CD14-positive monocyte (primary cell): ENCODE data around the gene ERICH4. TPM values are rescaled to one million over a fixed set of nuclear protein-coding genes. Genes with fewer than 3 reads are reported as not detected.

Source experiments
- DNase-seq, 3 donors: peaks; one replicate each; pipeline ENCODE4 v3.0.0-alpha.2; 2011 to 2022
- H2AFZ ChIP-seq: 2 replicates; pipeline ENCODE4 v1.6.0; 2012; ENCODE audit warnings: mild to moderate bottlenecking, low read depth, low read length, inconsistent platforms; ENCODE audit not compliant: insufficient read depth, poor library complexity, severe bottlenecking
- H3K27ac ChIP-seq, 2 donors: 1 replicate in 1 of 2; 2 replicates in 1 of 2; pipeline ENCODE4 v1.5.1; 2012 to 2013; ENCODE audit warnings: low read length in 2 of 2, control low read depth in 1 of 2, inconsistent platforms in 1 of 2, low read depth in 1 of 2, mild to moderate bottlenecking in 1 of 2
- H3K27me3 ChIP-seq, 2 donors: one replicate each; pipeline versions ENCODE4 v1.6.0 to v1.6.1; 2011 to 2013; ENCODE audit warnings: low read length in 2 of 2; ENCODE audit not compliant: control insufficient read depth in 2 of 2, insufficient read depth in 2 of 2
- H3K36me3 ChIP-seq, 2 donors: replicated peaks in 1 of 2; 1 replicate in 1 of 2; 2 replicates in 1 of 2; pipeline versions ENCODE4 v1.5.1 to v1.6.1; 2012 to 2013; ENCODE audit warnings: low read length in 2 of 2, control low read depth in 1 of 2, inconsistent platforms in 1 of 2, mild to moderate bottlenecking in 1 of 2; ENCODE audit not compliant: insufficient read depth in 2 of 2, control insufficient read depth in 1 of 2
- H3K4me1 ChIP-seq, 2 donors: 1 replicate in 1 of 2; 2 replicates in 1 of 2; pipeline versions ENCODE4 v1.5.1 to v1.6.1; 2012 to 2013; ENCODE audit warnings: low read length in 2 of 2, control low read depth in 1 of 2, inconsistent platforms in 1 of 2, mild to moderate bottlenecking in 1 of 2, moderate library complexity in 1 of 2; ENCODE audit not compliant: insufficient read depth in 2 of 2, control insufficient read depth in 1 of 2
- H3K4me2 ChIP-seq: replicated peaks from 2 replicates; pipeline ENCODE3; 2012; ENCODE audit warnings: low read length, moderate library complexity, mild to moderate bottlenecking; ENCODE audit not compliant: poor library complexity, severe bottlenecking; ENCODE audit errors: extremely low read depth
- H3K4me3 ChIP-seq, 3 experiments: fragments of 200-600 bp in 1 of 3; sonication (generic) in 1 of 3; replicated peaks in 1 of 3; 1 replicate in 2 of 3; 2 replicates in 1 of 3; pipeline ENCODE4 v1.5.1; 2011 to 2013; ENCODE audit warnings: low read length in 3 of 3, mild to moderate bottlenecking in 3 of 3, control low read depth in 2 of 3, low read depth in 2 of 3, inconsistent platforms in 1 of 3, moderate library complexity in 1 of 3
- H3K79me2 ChIP-seq: 2 replicates; pipeline ENCODE4 v1.6.0; 2012; ENCODE audit warnings: mild to moderate bottlenecking, control low read depth, inconsistent platforms, low read length, moderate library complexity; ENCODE audit not compliant: insufficient read depth
- H3K9ac ChIP-seq: 2 replicates; pipeline ENCODE4 v1.6.0; 2017; ENCODE audit warnings: low read length, mild to moderate bottlenecking; ENCODE audit not compliant: insufficient read depth, poor library complexity, severe bottlenecking
- H3K9me3 ChIP-seq, 2 donors: replicated peaks in 1 of 2; 1 replicate in 1 of 2; 2 replicates in 1 of 2; pipeline versions ENCODE4 v1.5.1 to v1.6.1; 2012 to 2013; ENCODE audit warnings: low read length in 2 of 2, control low read depth in 1 of 2; ENCODE audit not compliant: control insufficient read depth in 1 of 2, insufficient read depth in 1 of 2
- H4K20me1 ChIP-seq: 2 replicates; pipeline ENCODE4 v1.6.0; 2012; ENCODE audit warnings: mild to moderate bottlenecking, low read length, control low read depth, moderate library complexity; ENCODE audit not compliant: insufficient read depth
- H3K27ac Mint-ChIP-seq, 7 donors: one replicate each; pipeline ENCODE4 v1.8.0; 2020; ENCODE audit warnings: mild to moderate bottlenecking in 7 of 7, mixed read lengths in 7 of 7, moderate library complexity in 6 of 7, inconsistent platforms in 2 of 7
- H3K27me3 Mint-ChIP-seq, 3 donors: one replicate each; pipeline ENCODE4 v1.8.0; 2021 to 2022; ENCODE audit warnings: low read depth in 3 of 3, mild to moderate bottlenecking in 3 of 3, mixed read lengths in 3 of 3, moderate library complexity in 3 of 3, inconsistent platforms in 1 of 3
- H3K36me3 Mint-ChIP-seq, 2 donors: one replicate each; pipeline ENCODE4 v1.8.0; 2020; ENCODE audit warnings: mixed read lengths in 2 of 2, inconsistent platforms in 1 of 2, mild to moderate bottlenecking in 1 of 2
- H3K4me1 Mint-ChIP-seq: one replicate; pipeline ENCODE4 v1.8.0; 2020; ENCODE audit warnings: mild to moderate bottlenecking, mixed read lengths
- H3K4me3 Mint-ChIP-seq, 2 donors: one replicate each; pipeline ENCODE4 v1.8.0; 2020; ENCODE audit warnings: mild to moderate bottlenecking in 2 of 2, mixed read lengths in 2 of 2, moderate library complexity in 1 of 2
- H3K9me3 Mint-ChIP-seq, 7 donors: one replicate each; pipeline ENCODE4 v1.8.0; 2020 to 2022; ENCODE audit warnings: mixed read lengths in 7 of 7, mild to moderate bottlenecking in 6 of 7, moderate library complexity in 6 of 7, inconsistent platforms in 2 of 7
- WGBS: methylation state at CpG from one replicate; pipeline ENCODE4 v1.1.5; 2013; ENCODE audit warnings: missing lambda C conversion rate; ENCODE audit not compliant: insufficient coverage; 5-methylcytosine and 5-hydroxymethylcytosine counted together
- intact Hi-C, 2 donors: fragments of 100-400 bp; cut with micrococcal nuclease; formaldehyde crosslinking; loops; one replicate each; pipeline versions ENCODE4 v1.15.0 to v1.15.1; 2023
- polyA plus RNA-seq, 3 donors: library from polyadenylated mRNA; depleted of rRNA in 1 of 3; unstranded in 2 of 3; stranded (reverse) in 1 of 3; fragments of 300-500 nt in 2 of 3; fragments of >200 nt in 1 of 3; fragmentation: Illumina TruSeq in 2 of 3; gene quantifications; 1 replicate in 2 of 3; 2 replicates in 1 of 3; pipeline ENCODE4 v1.2.3, GENCODE V29; 2012 to 2021
- TF ChIP-seq, protein P1 (sequence below): fragments of 200-600 bp; IDR thresholded peaks from one replicate; pipeline ENCODE4 v1.8.0; 2022; ENCODE audit warnings: antibody characterized with exemption, mild to moderate bottlenecking

Gene ERICH4
- polyA plus RNA-seq, 3 donors = 0.09 TPM; not detected in 2

- no peak overlapping the region for H2AFZ ChIP-seq
- Mint-ChIP-seq H3K36me3 (no peaks in the 10 kb centered on the region), H3K4me3 (no peak overlapping the region), H3K4me1 (peaks cover 15% of the 10 kb centered on the region), H3K9me3 (peaks cover 0 to 2% (median 0%) of the 10 kb centered on the region in 7 donors), H3K27ac (peak overlapping the region in 2 of 7 donors; percentile 14 to 38), H3K27me3 (peaks cover 28 to 43% (median 38%) of the 10 kb centered on the region in 3 donors)
- H3K27me3 ChIP-seq = peaks cover 15% of the 10 kb centered on the region in 2 donors
- H4K20me1 ChIP-seq = no peaks in the 10 kb centered on the region
- H3K36me3 ChIP-seq = no peaks in the 10 kb centered on the region
- no peaks in the 10 kb centered on the region for H3K79me2 ChIP-seq
- H3K4me1 ChIP-seq = peaks cover 11 to 12% of the 10 kb centered on the region in 2 donors
- H3K9me3 ChIP-seq = no peaks in the 10 kb centered on the region
- WGBS = 96% methylated on average over 3 of the region's 6 CpGs
- H3K4me3 ChIP-seq = no peak overlapping the region
- no peak overlapping the region for H3K27ac ChIP-seq
- H3K4me2 ChIP-seq = no peak overlapping the region
- no peak overlapping the region for H3K9ac ChIP-seq
- intact Hi-C loops = no loop called here
- TF ChIP-seq, protein P1, sequence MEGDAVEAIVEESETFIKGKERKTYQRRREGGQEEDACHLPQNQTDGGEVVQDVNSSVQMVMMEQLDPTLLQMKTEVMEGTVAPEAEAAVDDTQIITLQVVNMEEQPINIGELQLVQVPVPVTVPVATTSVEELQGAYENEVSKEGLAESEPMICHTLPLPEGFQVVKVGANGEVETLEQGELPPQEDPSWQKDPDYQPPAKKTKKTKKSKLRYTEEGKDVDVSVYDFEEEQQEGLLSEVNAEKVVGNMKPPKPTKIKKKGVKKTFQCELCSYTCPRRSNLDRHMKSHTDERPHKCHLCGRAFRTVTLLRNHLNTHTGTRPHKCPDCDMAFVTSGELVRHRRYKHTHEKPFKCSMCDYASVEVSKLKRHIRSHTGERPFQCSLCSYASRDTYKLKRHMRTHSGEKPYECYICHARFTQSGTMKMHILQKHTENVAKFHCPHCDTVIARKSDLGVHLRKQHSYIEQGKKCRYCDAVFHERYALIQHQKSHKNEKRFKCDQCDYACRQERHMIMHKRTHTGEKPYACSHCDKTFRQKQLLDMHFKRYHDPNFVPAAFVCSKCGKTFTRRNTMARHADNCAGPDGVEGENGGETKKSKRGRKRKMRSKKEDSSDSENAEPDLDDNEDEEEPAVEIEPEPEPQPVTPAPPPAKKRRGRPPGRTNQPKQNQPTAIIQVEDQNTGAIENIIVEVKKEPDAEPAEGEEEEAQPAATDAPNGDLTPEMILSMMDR = no peak
- no peak for DNase-seq
Observed at GRCh38 chr19:41452584-41453275, 9.8 kb downstream of the ERICH4 start.

GRCh38 chr19:41455936-41456335, 13.0 kb downstream of the ERICH4 start:
- Histone ChIP-seq H3K4me2 (no peak overlapping the region), H3K9me3 (no peaks in the 10 kb centered on the region), H3K27me3 (peaks cover 17 to 25% of the 10 kb centered on the region in 2 donors), H2AFZ (no peak overlapping the region), H3K4me3 (no peak overlapping the region), H3K9ac (no peak overlapping the region), H3K36me3 (no peaks in the 10 kb centered on the region), H3K4me1 (no peaks in the 10 kb centered on the region), H3K79me2 (no peaks in the 10 kb centered on the region), H4K20me1 (no peaks in the 10 kb centered on the region), H3K27ac (no peak overlapping the region)
- Mint-ChIP-seq H3K36me3 (no peaks in the 10 kb centered on the region), H3K27ac (no peak overlapping the region), H3K4me3 (peak overlapping the region in 1 of 2 donors; percentile 26), H3K9me3 (peaks cover 0 to 2% (median 0%) of the 10 kb centered on the region in 7 donors), H3K27me3 (peaks cover 23 to 42% (median 29%) of the 10 kb centered on the region in 3 donors), H3K4me1 (no peaks in the 10 kb centered on the region)
- WGBS = 70% methylated on average over 1 of the region's 2 CpGs
- no peak for DNase-seq
- intact Hi-C loops = no loop called here
- TF ChIP-seq, protein P1 = no peak
